CD4-positive, alpha-beta memory T cell (primary cell): ENCODE data around the gene PLCB1. TPM values are rescaled to one million over a fixed set of nuclear protein-coding genes. Genes with fewer than 3 reads are reported as not detected.

Experiments
- CTCF ChIA-PET: fragments of 350-600 bp; sonication (Branson Sonifier 250); formaldehyde crosslinking; loops from one replicate; lab custom pipeline; 2021; ENCODE audit warnings: inconsistent platforms; ENCODE audit not compliant: partially characterized antibody; lab: Charles Lee
- POLR2A ChIA-PET: fragments of 350-600 bp; sonication (Branson Sonifier 250); formaldehyde crosslinking; loops from one replicate; lab custom pipeline; 2021; ENCODE audit not compliant: partially characterized antibody; lab: Charles Lee
- DNase-seq, 5 donors: peaks; one replicate each; pipeline versions ENCODE4 v3.0.0 to v3.0.0-alpha.2; 2020 to 2022; ENCODE audit warnings: mixed read lengths in 1 of 5
- H3K27ac ChIP-seq: one replicate; pipeline ENCODE4 v1.7.0; 2013; ENCODE audit warnings: low read depth, low read length
- H3K27me3 ChIP-seq: 2 replicates; pipeline ENCODE4 v1.7.0; 2013; ENCODE audit warnings: mild to moderate bottlenecking, low read length, moderate library complexity; ENCODE audit not compliant: insufficient read depth
- H3K36me3 ChIP-seq: 2 replicates; pipeline ENCODE4 v1.7.0; 2013; ENCODE audit warnings: mild to moderate bottlenecking, low read length, moderate library complexity; ENCODE audit not compliant: insufficient read depth
- H3K4me1 ChIP-seq: 2 replicates; pipeline ENCODE4 v1.7.0; 2013; ENCODE audit warnings: mild to moderate bottlenecking, low read length, moderate library complexity; ENCODE audit not compliant: insufficient read depth
- H3K4me3 ChIP-seq, 2 donors: one replicate each; pipeline ENCODE4 v1.7.0; 2013; ENCODE audit warnings: low read length in 2 of 2, mild to moderate bottlenecking in 1 of 2
- H3K9me3 ChIP-seq, 2 donors: one replicate each; pipeline ENCODE4 v1.7.0; 2013; ENCODE audit warnings: low read length in 2 of 2, control low read depth in 1 of 2; ENCODE audit not compliant: control insufficient read depth in 1 of 2
- H3K27ac Mint-ChIP-seq, 7 donors: one replicate each; pipeline ENCODE4 v1.8.0; 2020 to 2021; ENCODE audit warnings: mixed read lengths in 7 of 7, mild to moderate bottlenecking in 6 of 7, inconsistent platforms in 3 of 7, moderate library complexity in 3 of 7
- H3K27me3 Mint-ChIP-seq, 2 donors: one replicate each; pipeline ENCODE4 v1.8.0; 2020 to 2021; ENCODE audit warnings: mixed read lengths in 2 of 2
- H3K36me3 Mint-ChIP-seq, 2 donors: one replicate each; pipeline ENCODE4 v1.8.0; 2020 to 2021; ENCODE audit warnings: mixed read lengths in 2 of 2, inconsistent platforms in 1 of 2, mild to moderate bottlenecking in 1 of 2
- H3K4me1 Mint-ChIP-seq, 4 donors: one replicate each; pipeline ENCODE4 v1.8.0; 2020 to 2021; ENCODE audit warnings: mixed read lengths in 4 of 4, mild to moderate bottlenecking in 1 of 4
- H3K4me3 Mint-ChIP-seq, 8 donors: one replicate each; pipeline ENCODE4 v1.8.0; 2020 to 2021; ENCODE audit warnings: mixed read lengths in 8 of 8, mild to moderate bottlenecking in 7 of 8, moderate library complexity in 6 of 8, inconsistent platforms in 3 of 8
- H3K9me3 Mint-ChIP-seq, 8 donors: one replicate each; pipeline ENCODE4 v1.8.0; 2020 to 2021; ENCODE audit warnings: mixed read lengths in 8 of 8, mild to moderate bottlenecking in 5 of 8, inconsistent platforms in 3 of 8, moderate library complexity in 1 of 8
- intact Hi-C: fragments of 100-400 bp; cut with micrococcal nuclease; formaldehyde crosslinking; loops from one replicate; pipeline ENCODE4 v1.15.1; 2023
- polyA plus RNA-seq, 2 donors: library from polyadenylated mRNA; unstranded; fragments of 300-500 nt; fragmentation: Illumina TruSeq; gene quantifications; one replicate each; pipeline ENCODE4 v1.2.3, GENCODE V29; 2021
- total RNA-seq, 2 experiments: library from RNA; stranded (reverse); gene quantifications; one replicate each; pipeline ENCODE4 v1.2.3, GENCODE V29; 2021

PLCB1 gene
- total and polyA plus RNA-seq, 4 experiments from 2014 or later: 5.5 to 9.6 (median 8.2) TPM

GRCh38 chr20:8862092-8862491 lies 730.0 kb downstream of the PLCB1 start:
- no peak for DNase-seq
- Mint-ChIP-seq H3K9me3 (no peaks in the 10 kb centered on the region), H3K4me3 (no peak overlapping the region), H3K27me3 (no peaks in the 10 kb centered on the region), H3K27ac (no peak overlapping the region), H3K4me1 (no peaks in the 10 kb centered on the region), H3K36me3 (no peaks in the 10 kb centered on the region)
- Histone ChIP-seq H3K4me3 (no peak overlapping the region), H3K27ac (no peak overlapping the region), H3K9me3 (no peaks in the 10 kb centered on the region), H3K27me3 (no peaks in the 10 kb centered on the region), H3K4me1 (no peaks in the 10 kb centered on the region), H3K36me3 (no peaks in the 10 kb centered on the region)
- POLR2A ChIA-PET: no interaction called here
- CTCF ChIA-PET: interaction anchor here (2.4 kb wide), 1 partner anchor 8 kb away, joined by 12 read pairs; no protein-coding TSS in a partner anchor
- intact Hi-C loops: no loop called here

DNA sequence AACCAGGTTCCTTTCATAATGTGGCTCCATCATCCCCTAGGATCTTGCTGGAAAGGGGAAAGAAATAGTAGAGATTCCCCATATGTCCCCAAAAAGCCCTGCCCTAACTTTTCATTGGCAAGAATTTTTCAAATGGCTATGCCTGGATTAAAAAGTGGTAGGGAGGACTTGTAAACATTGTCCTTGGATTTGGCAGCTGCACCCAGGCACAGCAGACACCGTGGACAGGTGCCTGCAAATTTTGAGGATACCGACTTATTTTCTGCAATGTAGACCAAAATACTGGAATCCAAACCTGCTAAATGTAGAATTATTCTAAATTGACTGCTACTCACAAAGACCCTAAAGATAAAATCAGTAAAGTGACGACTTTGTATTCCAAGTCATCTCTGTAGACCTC lies 733.6 kb downstream of the PLCB1 start:
- H3K4me3 ChIP-seq: no peak overlapping the region
- Mint-ChIP-seq H3K36me3 (no peaks in the 10 kb centered on the region), H3K4me3 (no peak overlapping the region), H3K27me3 (no peaks in the 10 kb centered on the region), H3K4me1 (no peaks in the 10 kb centered on the region), H3K27ac (no peak overlapping the region), H3K9me3 (no peaks in the 10 kb centered on the region)
- CTCF ChIA-PET: no interaction called here
- POLR2A ChIA-PET: no interaction called here
- H3K36me3 ChIP-seq: no peaks in the 10 kb centered on the region
- intact Hi-C loops: no loop called here
- no peak for DNase-seq
- H3K9me3 ChIP-seq: no peaks in the 10 kb centered on the region
- H3K4me1 ChIP-seq: no peaks in the 10 kb centered on the region
- H3K27ac ChIP-seq: no peak overlapping the region
- no peaks in the 10 kb centered on the region for H3K27me3 ChIP-seq

GRCh38 chr20:8867038-8867740 lies 735.1 kb downstream of the PLCB1 start:
- intact Hi-C loops: no loop called here
- CTCF ChIA-PET: no interaction called here

DNA sequence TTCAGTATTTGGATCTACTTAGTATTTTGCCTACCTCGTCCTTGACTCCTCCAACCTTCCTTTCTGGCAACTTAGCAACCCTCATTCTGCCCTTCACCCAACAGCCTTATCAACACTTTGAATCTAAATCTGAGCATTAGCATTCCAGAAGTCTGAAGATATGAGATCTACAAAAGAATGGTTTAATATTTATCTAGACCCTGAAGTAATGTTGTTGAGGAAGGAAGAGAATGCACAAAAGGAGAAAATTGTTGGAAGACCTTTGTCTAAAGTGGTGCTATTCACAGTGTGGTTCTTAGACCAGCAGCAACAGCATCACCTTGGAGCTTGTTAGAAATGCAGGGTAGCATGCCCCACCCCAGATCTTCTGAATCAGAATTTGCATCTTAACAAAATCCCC lies 738.6 kb downstream of the PLCB1 start:
- Mint-ChIP-seq H3K27me3 (no peaks in the 10 kb centered on the region), H3K4me1 (no peaks in the 10 kb centered on the region), H3K36me3 (no peaks in the 10 kb centered on the region), H3K9me3 (peaks cover 0 to 2% (median 0%) of the 10 kb centered on the region in 8 donors), H3K4me3 (no peak overlapping the region), H3K27ac (no peak overlapping the region)
- ChIA-PET CTCF (no interaction called here), POLR2A (no interaction called here)
- DNase-seq: no peak
- Histone ChIP-seq H3K9me3 (no peaks in the 10 kb centered on the region), H3K36me3 (no peaks in the 10 kb centered on the region), H3K4me3 (no peak overlapping the region), H3K27ac (no peak overlapping the region), H3K4me1 (no peaks in the 10 kb centered on the region), H3K27me3 (no peaks in the 10 kb centered on the region)
- intact Hi-C loops: no loop called here

More at GRCh38 chr20:8867038-8867740, 735.1 kb downstream of the PLCB1 start:
- H3K36me3 ChIP-seq: no peaks in the 10 kb centered on the region
- no peak overlapping the region for H3K4me3 ChIP-seq
- H3K9me3 Mint-ChIP-seq: no peaks in the 10 kb centered on the region
- no peaks in the 10 kb centered on the region for H3K4me1 ChIP-seq
- H3K27ac Mint-ChIP-seq: no peak overlapping the region
- no peaks in the 10 kb centered on the region for H3K27me3 ChIP-seq
- H3K4me3 Mint-ChIP-seq: no peak overlapping the region
- POLR2A ChIA-PET: no interaction called here
- no peaks in the 10 kb centered on the region for H3K27me3 Mint-ChIP-seq
- DNase-seq: no peak
- H3K27ac ChIP-seq: no peak overlapping the region
- no peaks in the 10 kb centered on the region for H3K9me3 ChIP-seq
- H3K4me1 Mint-ChIP-seq: no peaks in the 10 kb centered on the region
- H3K36me3 Mint-ChIP-seq: no peaks in the 10 kb centered on the region

- Mint-ChIP-seq H3K4me3 (no peak overlapping the region), H3K27me3 (no peaks in the 10 kb centered on the region), H3K27ac (no peak overlapping the region), H3K9me3 (peaks cover 0 to 2% (median 0%) of the 10 kb centered on the region in 8 donors), H3K36me3 (no peaks in the 10 kb centered on the region), H3K4me1 (no peaks in the 10 kb centered on the region)
- intact Hi-C loops: no loop called here
- no peaks in the 10 kb centered on the region for H3K27me3 ChIP-seq
- H3K27ac ChIP-seq: no peak overlapping the region
- CTCF ChIA-PET: no interaction called here
- H3K4me1 ChIP-seq: no peaks in the 10 kb centered on the region
- POLR2A ChIA-PET: no interaction called here
- H3K9me3 ChIP-seq: no peaks in the 10 kb centered on the region
- no peak overlapping the region for H3K4me3 ChIP-seq
- no peaks in the 10 kb centered on the region for H3K36me3 ChIP-seq
- DNase-seq: no peak
Measured at GRCh38 chr20:8874437-8874836, 742.4 kb downstream of the PLCB1 start.

GRCh38 chr20:8875586-8875985 lies 743.5 kb downstream of the PLCB1 start:
- H3K36me3 Mint-ChIP-seq: peaks cover 0 to 4% of the 10 kb centered on the region in 2 donors
- no peaks in the 10 kb centered on the region for H3K27me3 Mint-ChIP-seq
- no peak overlapping the region for H3K4me3 Mint-ChIP-seq
- ChIA-PET CTCF (interaction anchor here (1.5 kb wide), 1 partner anchor 22 kb away, joined by 4 read pairs; no protein-coding TSS in a partner anchor), POLR2A (no interaction called here)
- H3K4me1 Mint-ChIP-seq: no peaks in the 10 kb centered on the region
- no peak overlapping the region for H3K4me3 ChIP-seq
- peaks cover 0 to 3% (median 0%) of the 10 kb centered on the region in 8 donors for H3K9me3 Mint-ChIP-seq
- H3K27me3 ChIP-seq: no peaks in the 10 kb centered on the region
- no peaks in the 10 kb centered on the region for H3K36me3 ChIP-seq
- no peak overlapping the region for H3K27ac Mint-ChIP-seq
- H3K9me3 ChIP-seq: no peaks in the 10 kb centered on the region
- H3K4me1 ChIP-seq: no peaks in the 10 kb centered on the region
- H3K27ac ChIP-seq: no peak overlapping the region
- intact Hi-C loops: no loop called here
- no peak for DNase-seq

DNA sequence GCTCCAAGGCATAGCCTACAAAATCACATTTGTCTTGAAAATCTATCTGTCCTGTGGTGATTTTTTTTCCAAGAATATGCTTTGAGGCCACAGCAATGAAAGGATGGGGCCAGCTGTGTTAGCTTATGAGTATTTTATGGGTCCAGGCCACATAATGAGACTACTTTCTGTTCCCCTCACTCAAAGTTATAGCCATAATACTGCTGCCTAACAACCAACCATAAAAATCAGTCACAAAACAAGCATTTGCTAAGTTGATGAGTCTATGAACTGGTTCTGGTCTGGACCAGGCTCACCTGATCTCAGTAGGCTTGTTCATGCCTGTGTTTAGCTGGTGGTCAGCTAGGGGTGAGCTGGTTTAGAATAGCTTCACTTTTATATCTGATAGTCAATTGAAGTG lies 744.3 kb downstream of the PLCB1 start:
- Histone ChIP-seq H3K9me3 (no peaks in the 10 kb centered on the region), H3K4me3 (no peak overlapping the region), H3K27me3 (no peaks in the 10 kb centered on the region), H3K36me3 (no peaks in the 10 kb centered on the region), H3K4me1 (no peaks in the 10 kb centered on the region), H3K27ac (no peak overlapping the region)
- peaks cover 0 to 3% (median 0%) of the 10 kb centered on the region in 8 donors for H3K9me3 Mint-ChIP-seq
- ChIA-PET CTCF (interaction anchor here (1.5 kb wide), 1 partner anchor 23 kb away, joined by 4 read pairs; no protein-coding TSS in a partner anchor), POLR2A (no interaction called here)
- no peaks in the 10 kb centered on the region for H3K27me3 Mint-ChIP-seq
- intact Hi-C loops: no loop called here
- no peak overlapping the region for H3K27ac Mint-ChIP-seq
- no peak for DNase-seq
- H3K4me1 Mint-ChIP-seq: no peaks in the 10 kb centered on the region
- no peak overlapping the region for H3K4me3 Mint-ChIP-seq
- peaks cover under 1 to 8% of the 10 kb centered on the region in 2 donors for H3K36me3 Mint-ChIP-seq
